Loucy (cell line): ENCODE data around the gene LY6G5B.

Experiments used
- CTCF ChIP-seq: fragments of 200-600 bp; sonication (generic); conservative IDR thresholded peaks from 2 replicates; pipeline ENCODE4 v1.5.1; 2014; ENCODE audit warnings: mild to moderate bottlenecking, antibody characterized with exemption, low read length
- EZH2phosphoT487 ChIP-seq: fragments of 200-600 bp; IDR thresholded peaks from 2 replicates; pipeline ENCODE4 v1.6.1; 2018; ENCODE audit warnings: antibody characterized with exemption, mild to moderate bottlenecking, moderate library complexity, borderline replicate concordance

- TF ChIP-seq CTCF (no peak), EZH2phosphoT487 (no peak)
These were observed 45.5 kb downstream of the LY6G5B start, which contains the start of gene LY6G6D for GRCh38 chr6:31715022-31715958.
